CD4-positive, alpha-beta T cell treated with Interleukin-12 subunit alpha and Interleukin-12 subunit beta, for 1 hour (primary cell): ENCODE data around the gene PLA2G5.
"Not testable (repeated sequence)": the region's sequence is repeated elsewhere in the genome, so short reads cannot be mapped to it uniquely, and the experiment has no call there.

Experiments
- DNase-seq: peaks from one replicate; pipeline ENCODE4 v3.0.0-alpha.2; 2020

Gene PLA2G5

GRCh38 chr1:20123722-20124455, 53.9 kb downstream of the PLA2G5 start:
- DNase-seq = no peak

GRCh38 chr1:20124456-20125057, 54.6 kb downstream of the PLA2G5 start:
- DNase-seq = no peak

GRCh38 chr1:20125100-20125499, 55.1 kb downstream of the PLA2G5 start:
- DNase-seq = no peak

GRCh38 chr1:20126041-20126805, 56.2 kb downstream of the PLA2G5 start:
- no peak for DNase-seq

- DNase-seq = no peak
Observed at GRCh38 chr1:20126806-20127440, 56.9 kb downstream of the PLA2G5 start.

- DNase-seq = not testable (repeated sequence)
Observed at GRCh38 chr1:20130518-20130917, 60.5 kb downstream of the PLA2G5 start.

- no peak for DNase-seq
Observed at GRCh38 chr1:20134995-20135394, 65.0 kb downstream of the PLA2G5 start.

GRCh38 chr1:20136249-20136648, 66.3 kb downstream of the PLA2G5 start:
- DNase-seq = no peak

- no peak for DNase-seq
Observed at GRCh38 chr1:20137055-20137454, 67.1 kb downstream of the PLA2G5 start.

- DNase-seq = no peak
Observed at GRCh38 chr1:20137604-20138003, 67.6 kb downstream of the PLA2G5 start.

GRCh38 chr1:20138346-20138745, 68.4 kb downstream of the PLA2G5 start:
- no peak for DNase-seq

GRCh38 chr1:20138961-20139550, 69.1 kb downstream of the PLA2G5 start, which contains the start of gene PLA2G2F:
Gene PLA2G2F, plus strand, starts transcription at chr1:20139323. Its CDS starts 105 bp downstream, at chr1:20139428.
- DNase-seq = no peak

- DNase-seq = no peak
Observed at GRCh38 chr1:20139776-20140612, 70.0 kb downstream of the PLA2G5 start.

- DNase-seq = no peak
Observed at GRCh38 chr1:20141001-20141400, 71.0 kb downstream of the PLA2G5 start.

- no peak for DNase-seq
Observed at GRCh38 chr1:20141466-20141865, 71.5 kb downstream of the PLA2G5 start.
